GM12892 (cell line): ENCODE measurements around the gene PPM1H.

Source experiments
- POLR2A ChIP-seq: IDR thresholded peaks from 2 replicates; pipeline ENCODE4 v1.6.1; 2011; ENCODE audit warnings: low read depth, low read length, control low read depth
- POLR2AphosphoS5 ChIP-seq: IDR thresholded peaks from 2 replicates; pipeline ENCODE4 v1.6.1; 2011; ENCODE audit warnings: low read depth, low read length, control low read depth

DNA sequence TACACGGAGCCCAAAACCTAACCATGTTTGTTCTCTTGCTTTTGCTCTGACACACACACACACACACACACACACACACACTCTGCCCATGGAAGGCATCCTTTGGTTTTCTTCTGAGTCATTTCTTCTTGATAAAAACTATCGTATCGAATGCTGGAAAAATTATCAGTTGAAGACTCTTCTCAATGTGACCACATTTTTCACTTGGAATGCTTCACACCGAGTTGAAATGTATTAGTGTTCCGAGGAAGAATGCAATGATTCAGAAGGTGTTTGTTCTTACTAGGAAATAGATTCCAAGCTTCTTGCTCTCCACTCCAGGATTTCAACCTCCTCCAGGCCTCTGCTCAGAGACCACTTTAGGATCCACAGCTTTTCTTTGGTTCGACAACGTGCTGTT is 242.1 kb downstream of the PPM1H start:
- TF ChIP-seq POLR2A (no peak), POLR2AphosphoS5 (no peak)
